Activated T-cell treated with anti-CD3 and anti-CD28 coated beads, Interleukin-2, amount 50 U/mL, for 4 hours (primary cell): ENCODE results near the gene GFPT2. TPM values are rescaled to one million over a fixed set of nuclear protein-coding genes. Genes with fewer than 3 reads are reported as not detected.

Experiments
- ATAC-seq, 2 donors: fragments of 200-7000 bp; cut with Tn5 transposase; one replicate each; pipeline ENCODE4 v1.10.0; 2021
- DNase-seq: peaks from one replicate; pipeline ENCODE4 v3.0.0-alpha.2; 2020
- H3K27me3 Mint-ChIP-seq: one replicate; pipeline ENCODE4 v1.8.0; 2021; ENCODE audit warnings: low read depth, mixed read lengths
- H3K36me3 Mint-ChIP-seq: one replicate; pipeline ENCODE4 v1.8.0; 2022; ENCODE audit warnings: mixed read lengths; ENCODE audit not compliant: insufficient read depth
- H3K4me1 Mint-ChIP-seq: one replicate; pipeline ENCODE4 v1.8.0; 2021; ENCODE audit warnings: low read depth, mixed read lengths
- H3K4me3 Mint-ChIP-seq: one replicate; pipeline ENCODE4 v1.8.0; 2021; ENCODE audit warnings: mild to moderate bottlenecking, moderate library complexity, mixed read lengths
- H3K9me3 Mint-ChIP-seq: one replicate; pipeline ENCODE4 v1.8.0; 2021; ENCODE audit warnings: mixed read lengths
- total RNA-seq, 3 donors: library from RNA; stranded (reverse); gene quantifications; one replicate each; pipeline ENCODE4 v1.2.1, GENCODE V29; 2021

Gene GFPT2
- total RNA-seq, 3 donors from 2014 or later: 0.30 to 0.48 (median 0.34) TPM

- ATAC-seq (no peak), DNase-seq (no peak)
- H3K36me3 Mint-ChIP-seq: no peaks in the 10 kb centered on the region
- H3K27me3 Mint-ChIP-seq: peaks cover 5% of the 10 kb centered on the region
- H3K4me1 Mint-ChIP-seq: no peaks in the 10 kb centered on the region
- no peaks in the 10 kb centered on the region for H3K9me3 Mint-ChIP-seq
- no peak overlapping the region for H3K4me3 Mint-ChIP-seq
Observed at GRCh38 chr5:180382926-180383325, 29.8 kb upstream of the GFPT2 start.

DNA sequence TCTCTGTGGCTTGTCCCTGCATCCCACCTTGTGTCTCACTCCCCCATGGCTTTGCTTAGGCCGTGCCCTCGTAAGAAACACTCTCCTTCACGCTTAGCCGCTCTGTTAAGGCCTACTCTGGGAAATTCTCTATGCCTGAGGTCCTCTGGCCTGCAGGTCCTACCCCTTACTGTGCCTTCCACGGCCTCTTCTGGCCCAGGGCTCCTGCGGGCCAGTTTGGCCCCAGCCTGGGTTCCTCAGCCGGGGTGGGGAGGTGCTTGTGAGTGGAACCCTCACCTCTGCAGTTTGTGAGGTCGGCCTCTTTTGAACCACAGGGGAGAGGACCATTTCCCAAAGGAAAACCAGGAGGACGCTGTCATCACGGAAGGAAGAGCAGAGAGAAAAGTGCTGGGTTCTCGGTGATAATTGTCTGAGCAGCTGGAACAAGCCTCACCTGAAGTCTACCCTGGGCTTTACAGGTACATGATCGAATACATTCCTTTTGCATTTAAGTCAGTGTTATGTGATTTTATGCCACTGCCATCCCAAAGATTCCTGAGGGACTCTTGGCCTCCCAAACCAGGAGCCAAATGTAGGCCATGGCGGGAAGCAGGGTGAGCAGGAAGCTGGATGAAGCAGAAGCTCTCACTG, 28.8 kb upstream of the GFPT2 start:
- DNase-seq (no peak), ATAC-seq (no peak)
- H3K4me3 Mint-ChIP-seq: no peak overlapping the region
- no peaks in the 10 kb centered on the region for H3K4me1 Mint-ChIP-seq
- peaks cover 5% of the 10 kb centered on the region for H3K27me3 Mint-ChIP-seq
- H3K36me3 Mint-ChIP-seq: no peaks in the 10 kb centered on the region
- no peaks in the 10 kb centered on the region for H3K9me3 Mint-ChIP-seq

DNA sequence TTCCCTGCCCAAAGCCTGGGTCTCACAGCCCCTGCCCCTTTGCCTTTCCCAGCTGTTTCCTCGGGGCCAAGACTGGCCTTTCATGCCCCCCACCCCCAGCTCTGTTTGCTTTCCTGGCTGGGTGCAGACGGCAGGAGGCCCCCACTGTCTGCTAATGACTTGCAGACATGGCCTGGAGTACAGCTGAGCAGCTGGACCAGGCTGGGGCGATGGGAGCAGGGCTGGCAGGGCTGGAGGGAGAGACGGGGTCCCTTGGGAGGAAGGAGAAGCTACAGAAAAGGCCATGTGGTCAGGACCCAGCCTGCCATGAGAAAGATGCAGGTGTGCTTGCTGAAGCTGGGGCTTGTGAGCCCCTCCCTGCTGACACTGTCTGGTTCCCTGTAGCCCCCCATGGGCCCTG, 28.3 kb upstream of the GFPT2 start:
- no peak for ATAC-seq
- Mint-ChIP-seq H3K4me1 (no peaks in the 10 kb centered on the region), H3K4me3 (no peak overlapping the region), H3K36me3 (no peaks in the 10 kb centered on the region), H3K9me3 (no peaks in the 10 kb centered on the region), H3K27me3 (peaks cover 5% of the 10 kb centered on the region)
- no peak for DNase-seq

DNA sequence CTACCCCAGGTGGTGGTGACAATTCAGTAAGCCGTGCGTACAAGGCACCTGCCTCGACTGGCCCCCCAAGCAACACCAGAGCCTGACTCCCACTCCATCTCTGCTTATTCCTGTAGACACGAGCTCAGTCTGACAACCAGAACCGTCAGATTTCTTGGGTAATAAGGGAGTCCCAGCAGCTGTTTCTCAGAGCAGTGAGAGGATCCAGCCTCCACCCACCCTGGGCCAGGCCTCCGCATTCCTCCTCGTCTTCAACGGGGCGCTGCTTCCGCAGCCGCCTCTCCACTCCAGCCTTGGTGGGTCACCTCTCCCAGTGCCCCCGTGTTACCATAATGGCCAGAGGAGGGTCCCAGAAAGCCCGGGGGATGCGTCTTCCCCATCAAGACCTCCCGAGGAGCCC, 27.7 kb upstream of the GFPT2 start:
- no peak for ATAC-seq
- Mint-ChIP-seq H3K4me3 (no peak overlapping the region), H3K9me3 (no peaks in the 10 kb centered on the region), H3K36me3 (no peaks in the 10 kb centered on the region), H3K4me1 (no peaks in the 10 kb centered on the region), H3K27me3 (peaks cover 5% of the 10 kb centered on the region)
- DNase-seq: no peak

GRCh38 chr5:180380441-180380840, 27.3 kb upstream of the GFPT2 start:
- H3K4me1 Mint-ChIP-seq: no peaks in the 10 kb centered on the region
- ATAC-seq: no peak
- peaks cover 5% of the 10 kb centered on the region for H3K27me3 Mint-ChIP-seq
- DNase-seq: no peak
- no peaks in the 10 kb centered on the region for H3K36me3 Mint-ChIP-seq
- no peaks in the 10 kb centered on the region for H3K9me3 Mint-ChIP-seq
- H3K4me3 Mint-ChIP-seq: no peak overlapping the region

- no peaks in the 10 kb centered on the region for H3K9me3 Mint-ChIP-seq
- ATAC-seq (no peak), DNase-seq (no peak)
- H3K4me3 Mint-ChIP-seq: no peak overlapping the region
- H3K36me3 Mint-ChIP-seq: no peaks in the 10 kb centered on the region
- no peaks in the 10 kb centered on the region for H3K4me1 Mint-ChIP-seq
- H3K27me3 Mint-ChIP-seq: peaks cover 2% of the 10 kb centered on the region
Observed at GRCh38 chr5:180379355-180380070, 26.4 kb upstream of the GFPT2 start.

DNA sequence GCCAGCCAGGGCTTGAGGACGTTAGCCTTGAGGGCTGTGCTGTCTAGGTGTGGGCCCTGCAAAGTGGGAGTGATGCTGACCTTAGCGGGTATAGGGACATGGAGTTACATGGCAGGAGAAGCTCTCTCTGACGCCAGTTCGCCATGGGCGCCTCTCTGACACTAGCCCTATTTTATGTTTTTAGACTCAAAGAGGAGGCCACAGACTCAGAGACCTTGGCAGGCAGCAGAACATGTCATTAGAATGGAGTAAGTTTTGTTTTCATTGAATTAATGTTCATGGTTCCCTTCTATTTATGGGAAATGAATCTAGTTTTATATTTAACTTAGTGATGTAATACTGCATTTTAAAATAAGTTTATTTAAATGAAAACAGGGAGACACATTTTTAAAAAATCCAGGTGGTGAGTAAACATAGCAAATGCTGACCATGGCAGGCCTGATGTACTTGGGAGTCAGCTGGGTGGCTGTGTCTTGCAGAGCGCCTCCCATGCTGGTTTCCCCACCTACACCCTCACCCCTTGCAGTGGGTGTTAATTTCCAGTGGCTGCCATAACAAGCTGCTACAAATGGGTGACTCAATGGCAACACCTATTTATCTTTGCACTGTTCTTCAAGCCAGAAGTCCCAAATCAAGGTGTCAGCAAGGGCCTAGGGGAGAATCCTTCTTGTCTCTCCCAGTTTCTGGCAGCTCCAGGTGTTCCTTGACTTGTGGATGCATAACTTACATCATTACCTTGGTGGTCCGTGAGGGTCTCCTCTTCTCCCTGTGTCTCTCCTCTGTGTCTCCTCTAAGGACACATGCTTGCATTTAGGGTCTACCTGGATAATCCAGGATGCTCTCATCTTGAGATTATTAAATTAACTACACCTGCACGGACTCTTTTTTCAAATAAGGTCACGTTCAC, 25.6 kb upstream of the GFPT2 start:
- H3K27me3 Mint-ChIP-seq: peaks cover 2% of the 10 kb centered on the region
- no peak overlapping the region for H3K4me3 Mint-ChIP-seq
- DNase-seq: no peak
- ATAC-seq: no peak
- no peaks in the 10 kb centered on the region for H3K36me3 Mint-ChIP-seq
- no peaks in the 10 kb centered on the region for H3K9me3 Mint-ChIP-seq
- H3K4me1 Mint-ChIP-seq: no peaks in the 10 kb centered on the region

DNA sequence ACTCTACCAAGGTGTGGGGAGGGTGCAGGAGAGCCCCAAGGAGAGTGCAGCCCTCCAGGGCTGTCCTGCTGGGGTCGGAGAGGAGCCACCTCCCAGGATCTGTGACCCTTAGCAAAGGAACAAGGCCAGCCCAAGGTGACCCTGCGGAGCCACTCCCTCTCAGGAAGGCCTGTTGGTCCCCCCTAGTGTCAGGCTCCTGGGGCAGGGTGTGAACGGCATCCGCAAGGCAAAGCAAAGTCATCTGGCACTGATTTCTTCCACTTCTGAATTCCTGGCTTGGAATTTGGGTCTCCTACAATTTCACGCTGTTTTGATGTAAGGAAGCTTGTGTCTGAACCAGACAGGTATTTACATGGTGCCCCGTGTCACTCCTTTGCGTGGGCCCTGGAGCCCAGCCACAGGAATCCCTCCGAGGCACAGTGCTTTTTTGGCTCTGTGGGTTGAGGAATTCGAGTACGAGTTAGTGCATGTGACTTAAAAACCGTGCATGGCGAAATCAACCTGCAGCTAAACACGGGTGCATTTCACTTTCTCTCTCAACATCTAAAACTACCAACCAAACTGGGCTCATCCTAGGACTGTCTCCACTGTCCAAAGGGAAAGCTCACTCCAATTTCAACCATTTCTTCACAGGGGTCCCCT, 24.5 kb upstream of the GFPT2 start:
- Mint-ChIP-seq H3K9me3 (no peaks in the 10 kb centered on the region), H3K4me1 (no peaks in the 10 kb centered on the region), H3K27me3 (peaks cover 2% of the 10 kb centered on the region)

DNA sequence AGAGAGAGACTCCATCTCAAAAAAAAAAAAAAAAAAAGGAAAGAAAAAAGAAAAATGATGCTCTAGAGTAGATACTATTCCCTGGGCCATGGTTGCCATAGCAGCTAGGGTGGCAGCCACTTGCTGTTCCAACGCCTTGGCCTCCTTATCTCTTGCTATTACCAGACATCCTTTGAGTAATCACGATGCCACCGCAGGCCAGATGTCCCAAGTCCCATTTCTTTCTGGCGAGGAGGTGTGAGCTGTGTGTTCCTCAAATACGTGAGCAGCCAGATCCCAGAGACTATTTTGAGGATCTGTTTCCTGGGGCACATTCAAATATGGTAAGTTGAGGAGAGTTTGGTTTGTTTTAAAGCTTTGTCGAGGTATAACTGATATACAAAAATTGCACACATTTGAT, 23.4 kb upstream of the GFPT2 start:
- no peak for ATAC-seq
- H3K9me3 Mint-ChIP-seq: no peaks in the 10 kb centered on the region
- no peak for DNase-seq
- H3K4me3 Mint-ChIP-seq: no peak overlapping the region
- no peaks in the 10 kb centered on the region for H3K27me3 Mint-ChIP-seq
- no peaks in the 10 kb centered on the region for H3K36me3 Mint-ChIP-seq
- H3K4me1 Mint-ChIP-seq: no peaks in the 10 kb centered on the region

More for the DNA sequence above, 24.5 kb upstream of the GFPT2 start:
- H3K36me3 Mint-ChIP-seq: no peaks in the 10 kb centered on the region
- ATAC-seq (no peak), DNase-seq (no peak)
- H3K4me3 Mint-ChIP-seq: no peak overlapping the region

DNA sequence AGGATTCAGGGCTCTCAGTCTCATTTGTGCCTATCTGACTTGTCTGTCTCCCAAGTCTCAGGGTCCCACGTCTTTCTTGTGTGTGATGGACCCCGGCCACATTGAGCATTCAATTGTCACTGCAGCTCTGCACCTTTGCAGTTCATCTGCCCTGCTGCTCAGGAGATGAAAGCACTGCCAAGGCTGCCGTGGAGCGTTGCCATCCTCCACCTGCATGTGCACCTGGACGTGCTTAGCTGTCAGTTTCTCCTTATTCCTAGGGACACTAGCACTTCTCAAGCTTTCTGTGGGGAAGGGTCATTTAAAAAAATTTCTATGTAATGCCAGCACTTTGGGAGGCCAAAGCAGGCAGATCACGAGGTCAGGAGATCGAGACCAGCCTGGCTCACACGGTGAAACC, 22.8 kb upstream of the GFPT2 start:
- Mint-ChIP-seq H3K36me3 (no peaks in the 10 kb centered on the region), H3K9me3 (no peaks in the 10 kb centered on the region), H3K4me1 (no peaks in the 10 kb centered on the region), H3K4me3 (no peak overlapping the region), H3K27me3 (no peaks in the 10 kb centered on the region)
- DNase-seq: no peak
- ATAC-seq: no peak

DNA sequence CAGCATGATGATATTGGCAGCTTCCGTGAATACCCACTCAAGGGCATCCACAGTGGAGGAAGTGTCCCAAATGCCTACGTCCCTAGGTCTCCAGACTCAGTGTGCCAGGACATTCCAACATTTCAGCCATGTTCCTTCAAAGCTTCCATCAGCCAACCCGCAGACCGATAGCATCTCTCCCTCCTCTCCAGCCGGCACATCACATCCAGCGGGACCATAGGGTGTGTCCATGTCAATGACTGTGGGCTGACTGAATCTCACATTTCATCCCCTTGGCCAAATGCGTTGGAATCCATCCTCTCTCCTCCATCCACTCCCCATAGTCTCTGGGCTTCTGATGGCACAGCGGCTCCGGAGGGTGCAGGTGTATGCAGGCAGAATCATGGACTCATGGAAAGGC, 22.2 kb upstream of the GFPT2 start:
- H3K9me3 Mint-ChIP-seq: no peaks in the 10 kb centered on the region
- H3K4me3 Mint-ChIP-seq: no peak overlapping the region
- no peak for DNase-seq
- no peaks in the 10 kb centered on the region for H3K4me1 Mint-ChIP-seq
- H3K27me3 Mint-ChIP-seq: no peaks in the 10 kb centered on the region
- no peaks in the 10 kb centered on the region for H3K36me3 Mint-ChIP-seq
- no peak for ATAC-seq

DNA sequence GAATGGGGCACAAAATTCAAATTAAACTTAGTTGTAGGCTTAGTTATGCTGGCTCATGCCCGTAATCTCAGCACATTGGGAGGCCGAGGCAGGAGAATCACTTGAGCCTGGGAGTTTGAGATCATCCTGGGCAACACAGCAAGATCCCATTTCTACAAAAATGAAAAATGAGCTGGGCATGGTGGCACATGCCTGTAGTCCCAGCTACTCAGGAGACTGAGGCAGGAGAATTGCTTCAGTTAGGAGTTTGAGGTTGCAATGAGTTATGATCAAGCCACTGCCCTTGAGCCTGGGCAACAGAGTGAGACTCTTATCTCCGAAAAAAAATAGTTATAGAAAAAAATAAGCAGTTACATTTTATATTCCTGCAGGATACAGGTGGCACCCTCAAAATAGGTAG, 20.7 kb upstream of the GFPT2 start:
- DNase-seq (no peak), ATAC-seq (no peak)
- Mint-ChIP-seq H3K4me3 (no peak overlapping the region), H3K9me3 (no peaks in the 10 kb centered on the region), H3K27me3 (no peaks in the 10 kb centered on the region), H3K4me1 (no peaks in the 10 kb centered on the region), H3K36me3 (no peaks in the 10 kb centered on the region)

DNA sequence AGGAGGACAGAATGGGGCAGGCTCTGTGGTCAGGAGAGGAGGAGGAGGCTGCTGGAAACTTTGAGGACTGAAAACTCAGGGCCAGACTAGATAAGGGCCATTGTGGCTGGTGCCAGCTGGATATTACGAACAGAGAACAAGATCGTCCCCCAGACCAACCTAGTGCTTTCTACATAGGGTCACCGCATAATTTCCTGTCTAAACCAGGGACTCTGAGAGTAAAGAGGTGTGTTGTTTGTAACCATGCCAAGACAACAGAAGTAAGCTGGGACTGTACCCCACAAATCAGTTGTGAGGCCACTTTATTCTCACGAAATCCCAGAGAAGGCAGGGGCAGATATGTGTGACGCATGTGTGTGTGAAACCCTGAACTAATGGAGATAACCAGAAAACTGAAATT, 20.3 kb upstream of the GFPT2 start:
- no peak overlapping the region for H3K4me3 Mint-ChIP-seq
- no peak for ATAC-seq
- no peaks in the 10 kb centered on the region for H3K4me1 Mint-ChIP-seq
- DNase-seq: no peak
- no peaks in the 10 kb centered on the region for H3K27me3 Mint-ChIP-seq
- no peaks in the 10 kb centered on the region for H3K9me3 Mint-ChIP-seq
- H3K36me3 Mint-ChIP-seq: no peaks in the 10 kb centered on the region

DNA sequence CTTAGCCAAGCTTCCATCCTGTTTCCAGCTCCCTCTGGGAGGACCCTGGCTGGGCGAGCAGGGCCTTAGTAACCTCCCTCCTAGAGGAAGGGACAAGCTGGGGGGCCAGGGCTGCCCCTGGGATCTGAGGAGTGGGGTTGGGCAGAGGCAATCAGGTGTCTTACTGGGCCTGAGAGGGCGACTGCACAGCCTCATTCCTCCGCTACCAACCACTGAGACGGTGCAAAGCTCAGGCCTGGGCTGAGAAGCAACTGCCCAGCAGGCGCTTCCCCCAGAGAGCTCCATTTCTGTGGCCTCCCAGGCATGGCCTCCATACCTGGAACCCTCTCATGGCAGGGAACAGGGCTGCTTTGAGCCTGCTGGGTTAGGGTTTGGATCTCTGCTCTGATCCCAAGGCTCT, 18.8 kb upstream of the GFPT2 start:
- Mint-ChIP-seq H3K4me3 (no peak overlapping the region), H3K4me1 (peaks cover 2% of the 10 kb centered on the region), H3K27me3 (no peaks in the 10 kb centered on the region), H3K36me3 (no peaks in the 10 kb centered on the region), H3K9me3 (no peaks in the 10 kb centered on the region)
- DNase-seq (no peak), ATAC-seq (no peak)
